HepG2 (cell line): ENCODE measurements around the gene POM121. TPM values are rescaled to one million over a fixed set of nuclear protein-coding genes. Genes with fewer than 3 reads are reported as not detected.
A peak's percentile ranks its signal among the peaks of the same experiment; 100 is the strongest.
"Not testable (repeated sequence)": the region's sequence is repeated elsewhere in the genome, so short reads cannot be mapped to it uniquely, and the experiment has no call there.

Experiments used
- ATAC-seq: fragments of 200-7000 bp; cut with Tn5 transposase; 3 replicates; pipeline ENCODE4 v1.9.1; 2020; ENCODE audit warnings: mild to moderate bottlenecking, moderate library complexity
- BruUV-seq: library from RNA; stranded (reverse); fragments of 400-500 nt; replicated peaks from 2 replicates; lab custom pipeline; 2021; lab: Mats Ljungman, UMichigan
- CTCF ChIA-PET: fragments of 300-600 bp; formaldehyde crosslinking; extraction: SDS; loops from one replicate; lab custom pipeline; 2021; ENCODE audit warnings: low total read pairs, inconsistent platforms, low intra/inter-chr PET ratio; lab: Yijun Ruan, JAX
- POLR2A ChIA-PET: fragments of 350-600 bp; sonication (Branson Sonifier 250); formaldehyde crosslinking; loops from one replicate; lab custom pipeline; 2020; ENCODE audit warnings: antibody characterized with exemption, inconsistent platforms; lab: Yijun Ruan, JAX
- DNase-seq: peaks from one replicate; pipeline ENCODE4 v3.0.0-alpha.2; 2015; ENCODE audit warnings: low spot score
- FAIRE-seq: peaks from 3 replicates; lab custom pipeline; 2011; peaks lifted over from hg19 to GRCh38; lab: Jason Lieb, UNC
- H2AFZ ChIP-seq: one replicate; pipeline ENCODE4 v1.6.1; 2011; ENCODE audit warnings: low read length, inconsistent platforms
- H3K27ac ChIP-seq: fragments of 300-600 bp; 3 replicates; pipeline ENCODE4 v1.8.0; 2011; ENCODE audit warnings: mixed run types, mild to moderate bottlenecking, mixed read lengths, low read length, inconsistent platforms; ENCODE audit not compliant: insufficient read depth; ENCODE audit errors: extremely low read length
- H3K27me3 ChIP-seq, 2 experiments: fragments of 200-600 bp in 1 of 2; 2 replicates in 1 of 2; 3 replicates in 1 of 2; pipeline versions ENCODE4 v1.6.0 to v1.8.0; 2011; ENCODE audit warnings: low read length in 2 of 2, mild to moderate bottlenecking in 2 of 2, moderate library complexity in 2 of 2, inconsistent platforms in 1 of 2; ENCODE audit not compliant: insufficient read depth in 2 of 2, control insufficient read depth in 1 of 2
- H3K36me3 ChIP-seq, 2 experiments: fragments of 200-600 bp in 1 of 2; replicated peaks in 1 of 2; 2 replicates in 1 of 2; 3 replicates in 1 of 2; pipeline versions ENCODE4 v1.5.1 to v1.8.0; 2011; ENCODE audit warnings: low read length in 2 of 2, inconsistent platforms in 1 of 2; ENCODE audit not compliant: insufficient read depth in 2 of 2, control insufficient read depth in 1 of 2
- H3K4me1 ChIP-seq: 2 replicates; pipeline ENCODE4 v1.5.1; 2012; ENCODE audit warnings: low read length, inconsistent platforms; ENCODE audit not compliant: insufficient read depth
- H3K4me2 ChIP-seq: 2 replicates; pipeline ENCODE4 v1.6.0; 2011; ENCODE audit warnings: low read depth, low read length, inconsistent platforms
- H3K4me3 ChIP-seq, 3 experiments: fragments of 200-600 bp in 1 of 3; sonication (generic), shearing (Covaris generic) in 1 of 3; replicated peaks in 1 of 3; 2 replicates each; pipeline ENCODE4 v1.5.1; 2011 to 2016; ENCODE audit warnings: low read length in 3 of 3, inconsistent platforms in 2 of 3, low read depth in 2 of 3, mild to moderate bottlenecking in 2 of 3, control low read depth in 1 of 3, mixed read lengths in 1 of 3; ENCODE audit not compliant: insufficient read depth in 1 of 3
- H3K79me2 ChIP-seq: one replicate; pipeline ENCODE4 v1.6.1; 2011; ENCODE audit warnings: low read length, inconsistent platforms; ENCODE audit not compliant: insufficient read depth
- H3K9ac ChIP-seq: 2 replicates; pipeline ENCODE4 v1.6.0; 2011; ENCODE audit warnings: mild to moderate bottlenecking, low read depth, low read length, inconsistent platforms; ENCODE audit not compliant: insufficient read depth
- H3K9me3 ChIP-seq: 2 replicates; pipeline ENCODE4 v1.5.1; 2012; ENCODE audit warnings: mild to moderate bottlenecking, low read length
- H4K20me1 ChIP-seq: 2 replicates; pipeline ENCODE4 v1.6.0; 2011; ENCODE audit warnings: inconsistent platforms, mild to moderate bottlenecking, low read length, moderate library complexity; ENCODE audit not compliant: insufficient read depth
- ELF1 ChIP-seq: sonication (generic); formaldehyde crosslinking; IDR thresholded peaks from 2 replicates; pipeline ENCODE4 v1.4.0; 2020; ENCODE audit warnings: missing genetic modification reagents
- ELF3 ChIP-seq: IDR thresholded peaks from 2 replicates; pipeline ENCODE4 v1.6.1; 2016; ENCODE audit warnings: missing genetic modification reagents, missing compliant biosample characterization
- ETV5 ChIP-seq: IDR thresholded peaks from 2 replicates; pipeline ENCODE4 v1.6.1; 2018; ENCODE audit warnings: missing biosample characterization, missing genetic modification reagents, inconsistent platforms, borderline replicate concordance
- FOXA3 ChIP-seq: IDR thresholded peaks from 2 replicates; pipeline ENCODE4 v1.6.1; 2016; ENCODE audit warnings: missing genetic modification reagents, missing compliant biosample characterization
- FOXP1 ChIP-seq, 2 experiments: fragments of 450-650 bp in 1 of 2; IDR thresholded peaks; 2 replicates each; pipeline ENCODE4 v1.6.1; 2017 to 2018; ENCODE audit warnings: antibody characterized with exemption in 1 of 2
- GABPB1 ChIP-seq: IDR thresholded peaks from 2 replicates; pipeline ENCODE4 v1.6.1; 2016; ENCODE audit warnings: mild to moderate bottlenecking, missing genetic modification reagents, moderate library complexity, missing compliant biosample characterization
- PATZ1 ChIP-seq: sonication (generic); formaldehyde crosslinking; IDR thresholded peaks from 2 replicates; pipeline ENCODE4 v1.4.0; 2020; ENCODE audit warnings: missing genetic modification reagents
- SAP130 ChIP-seq: IDR thresholded peaks from 2 replicates; pipeline ENCODE4 v1.6.1; 2016; ENCODE audit warnings: low read depth
- SOX13 ChIP-seq, 3 experiments: fragments of 450-650 bp in 1 of 3; sonication (generic) in 1 of 3; formaldehyde crosslinking in 1 of 3; IDR thresholded peaks in 2 of 3; conservative IDR thresholded peaks in 1 of 3; 2 replicates each; pipeline versions ENCODE4 v1.5.0 to v1.6.1; 2016 to 2020; ENCODE audit warnings: antibody characterized with exemption in 1 of 3, mild to moderate bottlenecking in 1 of 3, missing compliant biosample characterization in 1 of 3, missing genetic modification reagents in 1 of 3, moderate library complexity in 1 of 3
- SOX5 ChIP-seq: IDR thresholded peaks from 2 replicates; pipeline ENCODE4 v1.6.1; 2016; ENCODE audit warnings: borderline replicate concordance
- WGBS: methylation state at CpG from one replicate; pipeline ENCODE4 v1.1.6; 2017; ENCODE audit warnings: low lambda C conversion rate; 5-methylcytosine and 5-hydroxymethylcytosine counted together
- in situ Hi-C: cut with HindIII; loops from 2 replicates; pipeline ENCODE4 v1.10.0; 2017; ENCODE audit warnings: low pct_unique_long_range_greater_than_20kb; ENCODE audit not compliant: extremely low pct_ligation_motif_present
- intact Hi-C: fragments of 100-400 bp; cut with micrococcal nuclease; formaldehyde crosslinking; loops from one replicate; pipeline ENCODE4 v1.10.0; 2022; ENCODE audit not compliant: unreplicated experiment
- polyA plus RNA-seq, 8 experiments: library from polyadenylated mRNA; depleted of rRNA in 3 of 8; stranded (reverse) in 7 of 8; unstranded in 1 of 8; fragments of >200 nt; fragmentation: Illumina TruSeq in 4 of 8; extraction: Trizol in 4 of 8; gene quantifications; 2 replicates each; pipeline versions ENCODE4 v1.2.1 to v1.2.3, GENCODE V29; 2011 to 2016; ENCODE audit warnings: low read depth in 4 of 8, missing spikeins in 1 of 8, mixed read lengths in 1 of 8; ENCODE audit not compliant: insufficient read depth in 1 of 8
- total RNA-seq, 5 experiments: library from RNA; depleted of rRNA; stranded (reverse); fragments of >200 nt; fragmentation: Illumina TruSeq; extraction: Trizol; gene quantifications; 2 replicates each; pipeline ENCODE4 v1.2.3, GENCODE V29; 2016; ENCODE audit warnings: low read depth in 1 of 5
- TF ChIP-seq, protein P1 (sequence below): sonication (generic); formaldehyde crosslinking; IDR thresholded peaks from 2 replicates; pipeline ENCODE4 v1.4.0; 2020; ENCODE audit warnings: missing genetic modification reagents
- TF ChIP-seq, protein P2 (sequence below): IDR thresholded peaks from 2 replicates; pipeline ENCODE4 v1.4.0; 2020; ENCODE audit warnings: mild to moderate bottlenecking, missing genetic modification reagents

Gene POM121
- total and polyA plus RNA-seq, 2 of the 13 experiments (the other 11 are each of a cell fraction or from before 2014, with no cell fraction given), result 8.4 to 10.3 TPM

DNA sequence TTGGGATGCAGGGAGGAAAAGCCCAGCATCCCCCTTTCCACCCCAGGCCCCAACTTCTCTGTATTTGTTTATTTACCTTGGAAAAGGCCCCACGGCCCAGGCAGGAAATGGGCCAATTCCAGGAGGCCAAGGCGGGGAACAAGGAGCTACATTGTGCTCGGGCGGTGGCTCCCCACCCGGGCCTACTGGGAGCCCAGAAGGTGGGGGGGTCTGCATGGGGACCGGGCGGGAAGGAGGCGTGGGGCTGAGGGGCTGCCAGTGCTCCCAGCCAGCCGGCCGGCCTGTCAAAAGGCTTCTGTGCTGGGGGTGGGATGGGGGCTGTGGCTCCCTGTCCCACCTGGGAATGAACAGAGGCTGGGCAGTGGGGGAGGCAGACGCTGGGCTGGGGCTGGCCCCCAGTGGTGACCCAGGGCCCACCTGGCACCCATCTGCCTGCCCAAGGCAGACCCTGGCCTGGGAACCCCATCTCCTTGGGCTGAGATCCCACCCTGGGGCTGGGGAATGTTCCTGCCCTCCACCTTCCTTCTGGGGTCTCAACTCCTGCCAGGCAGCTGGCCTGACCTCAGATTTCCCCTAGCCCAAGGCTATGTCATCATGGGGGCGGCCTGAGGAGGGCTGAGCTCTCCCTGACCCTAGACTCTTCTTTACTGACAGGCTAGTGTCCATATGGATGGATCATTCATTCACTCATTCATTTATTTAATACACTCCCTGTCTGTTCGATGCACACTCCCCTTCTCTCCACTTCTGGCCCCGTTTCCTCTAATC is 65.4 kb downstream of the POM121 start:
- H4K20me1 ChIP-seq; H3K4me2 ChIP-seq; intact Hi-C loops; DNase-seq; H3K27me3 ChIP-seq; POLR2A ChIA-PET; CTCF ChIA-PET; H3K79me2 ChIP-seq; H3K27ac ChIP-seq; H3K9ac ChIP-seq; H2AFZ ChIP-seq; H3K4me3 ChIP-seq; H3K4me1 ChIP-seq; BruUV-seq; in situ Hi-C loops; H3K9me3 ChIP-seq; FAIRE-seq; H3K36me3 ChIP-seq; TF ChIP-seq SOX13, FOXP1 (IDR thresholded peaks at IDR 0.05): not testable (repeated sequence)
- ATAC-seq, result peak; percentile 91
- WGBS, result no CpG with 5 or more reads among the region's 14 CpGs
- TF ChIP-seq ETV5 (CRISPR knock-in tag) (peak; percentile 49; the same call in 1 of the 2 replicates), SOX13 (CRISPR knock-in tag; conservative IDR thresholded peaks at IDR 0.05 in 1 of 2, IDR thresholded peaks at IDR 0.05 in 1 of 2) (peak in 1 of 2 experiments; percentile 24; a peak in 1 of 4 replicates), ELF3 (CRISPR knock-in tag) (0 out of 2 replicates have a peak, but pooled peaks have one; percentile 26), PATZ1 (CRISPR knock-in tag) (peak; percentile 81), SOX5 (peak; percentile 33; the same call in 1 of the 2 replicates), ELF1 (CRISPR knock-in tag) (0 out of 2 replicates have a peak, but pooled peaks have one; percentile 23), FOXA3 (CRISPR knock-in tag) (peak; percentile 25; the same call in 1 of the 2 replicates), GABPB1 (peak; percentile 44), SAP130 (CRISPR knock-in tag) (0 out of 2 replicates have a peak, but pooled peaks have one; percentile 24), FOXP1 (CRISPR knock-in tag; IDR thresholded peaks at IDR 0.05) (peak; percentile 41; the same call in 1 of the 2 replicates)
- TF ChIP-seq, protein P1, sequence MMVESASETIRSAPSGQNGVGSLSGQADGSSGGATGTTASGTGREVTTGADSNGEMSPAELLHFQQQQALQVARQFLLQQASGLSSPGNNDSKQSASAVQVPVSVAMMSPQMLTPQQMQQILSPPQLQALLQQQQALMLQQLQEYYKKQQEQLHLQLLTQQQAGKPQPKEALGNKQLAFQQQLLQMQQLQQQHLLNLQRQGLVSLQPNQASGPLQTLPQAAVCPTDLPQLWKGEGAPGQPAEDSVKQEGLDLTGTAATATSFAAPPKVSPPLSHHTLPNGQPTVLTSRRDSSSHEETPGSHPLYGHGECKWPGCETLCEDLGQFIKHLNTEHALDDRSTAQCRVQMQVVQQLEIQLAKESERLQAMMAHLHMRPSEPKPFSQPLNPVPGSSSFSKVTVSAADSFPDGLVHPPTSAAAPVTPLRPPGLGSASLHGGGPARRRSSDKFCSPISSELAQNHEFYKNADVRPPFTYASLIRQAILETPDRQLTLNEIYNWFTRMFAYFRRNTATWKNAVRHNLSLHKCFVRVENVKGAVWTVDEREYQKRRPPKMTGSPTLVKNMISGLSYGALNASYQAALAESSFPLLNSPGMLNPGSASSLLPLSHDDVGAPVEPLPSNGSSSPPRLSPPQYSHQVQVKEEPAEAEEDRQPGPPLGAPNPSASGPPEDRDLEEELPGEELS (CRISPR knock-in tag), result peak; percentile 63
- TF ChIP-seq, protein P2, sequence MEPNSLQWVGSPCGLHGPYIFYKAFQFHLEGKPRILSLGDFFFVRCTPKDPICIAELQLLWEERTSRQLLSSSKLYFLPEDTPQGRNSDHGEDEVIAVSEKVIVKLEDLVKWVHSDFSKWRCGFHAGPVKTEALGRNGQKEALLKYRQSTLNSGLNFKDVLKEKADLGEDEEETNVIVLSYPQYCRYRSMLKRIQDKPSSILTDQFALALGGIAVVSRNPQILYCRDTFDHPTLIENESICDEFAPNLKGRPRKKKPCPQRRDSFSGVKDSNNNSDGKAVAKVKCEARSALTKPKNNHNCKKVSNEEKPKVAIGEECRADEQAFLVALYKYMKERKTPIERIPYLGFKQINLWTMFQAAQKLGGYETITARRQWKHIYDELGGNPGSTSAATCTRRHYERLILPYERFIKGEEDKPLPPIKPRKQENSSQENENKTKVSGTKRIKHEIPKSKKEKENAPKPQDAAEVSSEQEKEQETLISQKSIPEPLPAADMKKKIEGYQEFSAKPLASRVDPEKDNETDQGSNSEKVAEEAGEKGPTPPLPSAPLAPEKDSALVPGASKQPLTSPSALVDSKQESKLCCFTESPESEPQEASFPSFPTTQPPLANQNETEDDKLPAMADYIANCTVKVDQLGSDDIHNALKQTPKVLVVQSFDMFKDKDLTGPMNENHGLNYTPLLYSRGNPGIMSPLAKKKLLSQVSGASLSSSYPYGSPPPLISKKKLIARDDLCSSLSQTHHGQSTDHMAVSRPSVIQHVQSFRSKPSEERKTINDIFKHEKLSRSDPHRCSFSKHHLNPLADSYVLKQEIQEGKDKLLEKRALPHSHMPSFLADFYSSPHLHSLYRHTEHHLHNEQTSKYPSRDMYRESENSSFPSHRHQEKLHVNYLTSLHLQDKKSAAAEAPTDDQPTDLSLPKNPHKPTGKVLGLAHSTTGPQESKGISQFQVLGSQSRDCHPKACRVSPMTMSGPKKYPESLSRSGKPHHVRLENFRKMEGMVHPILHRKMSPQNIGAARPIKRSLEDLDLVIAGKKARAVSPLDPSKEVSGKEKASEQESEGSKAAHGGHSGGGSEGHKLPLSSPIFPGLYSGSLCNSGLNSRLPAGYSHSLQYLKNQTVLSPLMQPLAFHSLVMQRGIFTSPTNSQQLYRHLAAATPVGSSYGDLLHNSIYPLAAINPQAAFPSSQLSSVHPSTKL (CRISPR knock-in tag), result 0 out of 2 replicates have a peak, but pooled peaks have one; percentile 22
